ENCODE measurements around the gene CLIC5.

Gene CLIC5

DNA sequence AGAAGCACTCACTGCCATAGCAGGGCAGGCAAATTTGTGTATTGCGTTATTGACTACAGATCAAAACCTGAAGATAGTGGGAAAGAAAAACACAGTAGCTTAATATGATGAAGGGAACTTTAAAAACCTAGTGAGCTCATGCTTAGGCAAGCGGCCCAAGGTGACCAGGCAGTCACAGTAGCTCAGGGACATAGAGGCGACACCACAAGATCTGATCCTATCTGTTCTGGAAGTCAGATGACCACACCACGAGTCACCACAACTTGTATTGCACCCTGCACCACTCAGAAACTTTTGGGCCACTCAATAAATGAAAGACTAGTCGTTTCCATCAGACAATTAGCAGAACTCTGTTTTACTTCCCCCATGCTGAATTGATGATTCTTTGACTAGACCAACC is 4.9 kb downstream of the CLIC5 start:
- Histone ChIP-seq H3K4me1 (ENCODE audit: control insufficient read depth, insufficient read depth, low read length) (no peaks in the 10 kb centered on the region), H3K27ac (ENCODE audit: low read depth, low read length) (no peak overlapping the region), H3K9ac (ENCODE audit: low read length) (no peak overlapping the region), H3K36me3 (ENCODE audit: control insufficient read depth, insufficient read depth, low read length) (no peaks in the 10 kb centered on the region), H3K4me3 (ENCODE audit: low read length) (no peak overlapping the region), H3K27me3 (ENCODE audit: control insufficient read depth, insufficient read depth, low read length) (no peaks in the 10 kb centered on the region)

DNA sequence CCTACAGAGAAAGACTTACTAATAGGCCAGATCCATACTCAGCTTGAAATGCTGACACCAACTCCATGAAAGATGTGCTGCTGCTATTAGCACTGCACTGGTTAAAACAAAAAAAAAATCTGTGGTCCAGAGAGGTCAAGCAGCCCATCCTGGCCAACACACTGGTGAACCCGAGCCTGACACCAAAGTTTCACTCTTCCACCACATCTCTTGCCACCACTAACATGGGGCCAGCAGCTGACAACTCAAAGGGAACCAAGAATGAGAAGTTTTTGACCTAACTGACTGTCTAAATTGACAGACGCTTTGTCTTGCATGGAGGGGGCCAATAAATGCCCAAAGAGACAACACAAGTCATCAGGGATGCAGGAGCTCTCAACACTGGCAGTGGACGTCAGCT is 5.4 kb downstream of the CLIC5 start:
- no peak overlapping the region for H3K4me3 ChIP-seq (ENCODE audit: low read length)
- H3K9ac ChIP-seq (ENCODE audit: low read length) = no peak overlapping the region
- H3K27me3 ChIP-seq (ENCODE audit: control insufficient read depth, insufficient read depth, low read length) = no peaks in the 10 kb centered on the region
- H3K36me3 ChIP-seq (ENCODE audit: control insufficient read depth, insufficient read depth, low read length) = no peaks in the 10 kb centered on the region
- no peak overlapping the region for H3K27ac ChIP-seq (ENCODE audit: low read depth, low read length)
- H3K4me1 ChIP-seq (ENCODE audit: control insufficient read depth, insufficient read depth, low read length) = no peaks in the 10 kb centered on the region

DNA sequence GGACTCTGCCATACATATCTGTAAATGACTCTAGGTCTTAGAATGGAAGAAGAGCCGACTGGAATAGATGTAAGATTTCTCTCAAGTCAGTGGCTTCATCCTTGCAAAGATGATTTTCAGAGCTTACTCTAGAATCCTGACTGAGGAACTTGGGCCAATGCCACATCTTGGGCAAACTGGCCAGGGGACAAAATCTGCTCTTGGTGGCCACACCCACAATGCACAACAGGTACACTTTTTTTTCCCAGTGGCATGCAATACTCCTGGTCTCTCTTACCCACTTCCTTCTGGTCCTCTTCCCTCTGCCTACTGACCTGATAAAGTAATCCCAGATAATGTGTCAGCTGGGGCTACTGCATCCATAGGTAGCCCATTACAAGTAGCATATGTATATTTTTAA is 13.4 kb downstream of the CLIC5 start:
- Histone ChIP-seq H3K27me3 (ENCODE audit: control insufficient read depth, insufficient read depth, low read length) (no peaks in the 10 kb centered on the region), H3K4me1 (ENCODE audit: control insufficient read depth, insufficient read depth, low read length) (no peaks in the 10 kb centered on the region), H3K9ac (ENCODE audit: low read length) (no peak overlapping the region), H3K36me3 (ENCODE audit: control insufficient read depth, insufficient read depth, low read length) (no peaks in the 10 kb centered on the region), H3K4me3 (ENCODE audit: low read length) (no peak overlapping the region), H3K27ac (ENCODE audit: low read depth, low read length) (no peak overlapping the region)

DNA sequence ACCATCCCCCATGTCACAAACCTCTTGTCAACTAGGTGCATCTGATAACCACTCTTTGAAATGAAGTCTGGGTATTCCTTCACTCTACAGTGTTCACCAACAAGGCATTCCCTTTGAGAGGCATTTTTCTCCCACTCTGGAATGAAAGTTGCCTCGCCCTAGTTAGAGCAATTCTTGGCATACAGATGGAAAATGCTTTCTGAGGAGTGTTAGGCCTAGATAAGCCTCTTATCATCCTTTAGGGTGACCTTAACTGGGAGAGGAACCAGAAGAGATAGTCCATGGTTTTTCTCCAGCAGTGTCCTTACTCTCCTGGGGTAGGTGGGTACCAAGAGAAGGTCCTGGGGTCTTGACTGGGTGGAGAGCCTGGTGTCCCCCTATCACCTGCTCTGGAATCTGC is 14.8 kb downstream of the CLIC5 start:
- Histone ChIP-seq H3K4me3 (ENCODE audit: low read length) (no peak overlapping the region), H3K9ac (ENCODE audit: low read length) (no peak overlapping the region), H3K36me3 (ENCODE audit: control insufficient read depth, insufficient read depth, low read length) (no peaks in the 10 kb centered on the region), H3K27me3 (ENCODE audit: control insufficient read depth, insufficient read depth, low read length) (no peaks in the 10 kb centered on the region), H3K27ac (ENCODE audit: low read depth, low read length) (no peak overlapping the region), H3K4me1 (ENCODE audit: control insufficient read depth, insufficient read depth, low read length) (no peaks in the 10 kb centered on the region)

DNA sequence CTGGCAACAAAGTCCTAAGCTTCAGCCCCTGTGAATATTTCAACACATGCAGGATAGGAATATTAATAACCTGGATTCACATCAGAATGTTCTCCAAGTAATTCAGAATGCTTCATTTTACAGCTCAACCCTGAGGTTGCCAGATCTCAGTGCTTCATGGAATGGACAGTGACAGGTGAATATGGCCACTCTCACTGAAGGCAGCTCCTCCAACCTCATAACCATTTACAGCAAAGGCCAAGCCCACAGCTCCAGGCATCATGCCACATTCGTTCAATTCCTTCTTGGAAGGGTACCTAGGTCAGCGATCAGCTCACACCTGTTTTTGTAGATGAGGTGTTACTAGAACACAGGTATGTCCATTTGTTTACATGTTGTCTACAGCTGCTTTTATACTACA is 17.1 kb downstream of the CLIC5 start:
- Histone ChIP-seq H3K4me3 (ENCODE audit: low read length) (no peak overlapping the region), H3K27ac (ENCODE audit: low read depth, low read length) (no peak overlapping the region), H3K27me3 (ENCODE audit: control insufficient read depth, insufficient read depth, low read length) (no peaks in the 10 kb centered on the region), H3K9ac (ENCODE audit: low read length) (no peak overlapping the region), H3K4me1 (ENCODE audit: control insufficient read depth, insufficient read depth, low read length) (no peaks in the 10 kb centered on the region), H3K36me3 (ENCODE audit: control insufficient read depth, insufficient read depth, low read length) (no peaks in the 10 kb centered on the region)

DNA sequence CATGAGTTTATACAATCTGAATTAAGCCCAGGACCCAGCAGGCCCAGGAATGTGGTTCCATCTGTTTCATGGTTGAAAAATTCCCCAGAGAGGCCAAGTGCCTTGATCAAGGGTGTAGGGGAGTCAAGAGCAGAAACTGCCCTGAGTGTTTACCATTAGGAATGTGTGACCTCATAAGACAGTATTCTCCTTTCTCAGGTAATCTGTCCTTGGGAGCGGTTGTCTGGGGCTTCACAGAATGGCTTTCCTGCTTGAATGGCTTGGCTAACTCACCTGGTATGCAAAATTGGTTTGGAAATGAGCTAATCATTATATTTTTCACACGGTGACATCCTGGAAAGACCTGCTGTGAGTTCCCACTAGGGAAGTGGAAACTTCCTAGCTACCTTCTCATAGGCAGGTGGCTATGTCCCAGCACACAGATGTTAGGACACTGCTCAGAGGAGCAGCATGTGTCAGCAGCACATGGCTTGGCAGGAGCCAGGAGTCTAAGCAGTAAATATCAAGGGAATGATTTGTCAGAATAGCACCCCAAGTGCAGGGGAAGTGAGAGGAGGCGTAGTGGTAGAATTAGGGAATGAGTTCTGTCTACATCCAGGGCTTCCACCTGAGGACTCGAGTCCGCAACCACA is 17.7 kb downstream of the CLIC5 start:
- H3K9ac ChIP-seq (ENCODE audit: low read length) = no peak overlapping the region
- no peaks in the 10 kb centered on the region for H3K27me3 ChIP-seq (ENCODE audit: control insufficient read depth, insufficient read depth, low read length)
- H3K27ac ChIP-seq (ENCODE audit: low read depth, low read length) = no peak overlapping the region
- H3K36me3 ChIP-seq (ENCODE audit: control insufficient read depth, insufficient read depth, low read length) = no peaks in the 10 kb centered on the region
- H3K4me1 ChIP-seq (ENCODE audit: control insufficient read depth, insufficient read depth, low read length) = no peaks in the 10 kb centered on the region
- H3K4me3 ChIP-seq (ENCODE audit: low read length) = no peak overlapping the region

DNA sequence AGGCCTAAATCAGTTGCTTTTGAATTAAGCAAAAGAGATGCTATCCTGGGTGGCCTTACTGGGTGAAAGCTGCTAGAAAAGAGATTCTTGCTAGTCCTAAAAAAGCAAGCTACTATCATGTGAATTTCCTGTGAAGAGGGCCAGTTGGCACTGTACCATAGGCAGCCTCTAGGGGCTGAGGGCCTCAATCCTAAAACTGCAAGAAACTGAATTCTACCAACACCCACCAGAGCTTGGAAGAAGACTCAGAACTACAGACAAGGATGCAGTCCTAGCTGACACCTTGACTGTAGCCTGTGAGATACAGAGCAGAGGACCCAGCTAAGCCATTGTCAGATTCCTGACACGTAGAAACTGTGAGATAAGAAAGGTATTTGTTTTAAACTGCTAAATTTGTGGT is 24.5 kb downstream of the CLIC5 start:
- Histone ChIP-seq H3K36me3 (ENCODE audit: control insufficient read depth, insufficient read depth, low read length) (no peaks in the 10 kb centered on the region), H3K27me3 (ENCODE audit: control insufficient read depth, insufficient read depth, low read length) (no peaks in the 10 kb centered on the region), H3K4me3 (ENCODE audit: low read length) (no peak overlapping the region), H3K27ac (ENCODE audit: low read depth, low read length) (no peak overlapping the region), H3K4me1 (ENCODE audit: control insufficient read depth, insufficient read depth, low read length) (no peaks in the 10 kb centered on the region), H3K9ac (ENCODE audit: low read length) (no peak overlapping the region)

DNA sequence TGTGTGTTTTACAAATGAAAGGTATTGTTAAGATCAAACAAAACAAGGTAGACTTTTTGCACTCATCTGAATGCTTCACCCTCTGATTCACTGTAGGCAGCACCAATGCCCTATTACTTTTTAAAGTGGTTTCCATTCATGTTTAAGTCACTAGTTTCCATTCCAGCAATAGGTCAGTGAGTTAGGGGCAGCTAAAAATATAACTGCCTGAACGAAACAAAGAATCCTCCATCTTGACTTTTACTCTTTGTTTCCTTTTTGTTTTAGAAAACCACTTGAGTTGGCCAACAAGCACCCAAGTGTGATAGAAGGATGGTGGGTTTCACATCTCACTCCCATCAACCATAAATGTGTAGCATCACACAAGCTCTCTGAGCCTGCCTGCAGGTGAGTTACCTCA is 25.5 kb downstream of the CLIC5 start:
- Histone ChIP-seq H3K27ac (ENCODE audit: low read depth, low read length) (no peak overlapping the region), H3K4me3 (ENCODE audit: low read length) (no peak overlapping the region), H3K27me3 (ENCODE audit: control insufficient read depth, insufficient read depth, low read length) (no peaks in the 10 kb centered on the region), H3K9ac (ENCODE audit: low read length) (no peak overlapping the region), H3K36me3 (ENCODE audit: control insufficient read depth, insufficient read depth, low read length) (no peaks in the 10 kb centered on the region), H3K4me1 (ENCODE audit: control insufficient read depth, insufficient read depth, low read length) (no peaks in the 10 kb centered on the region)

DNA sequence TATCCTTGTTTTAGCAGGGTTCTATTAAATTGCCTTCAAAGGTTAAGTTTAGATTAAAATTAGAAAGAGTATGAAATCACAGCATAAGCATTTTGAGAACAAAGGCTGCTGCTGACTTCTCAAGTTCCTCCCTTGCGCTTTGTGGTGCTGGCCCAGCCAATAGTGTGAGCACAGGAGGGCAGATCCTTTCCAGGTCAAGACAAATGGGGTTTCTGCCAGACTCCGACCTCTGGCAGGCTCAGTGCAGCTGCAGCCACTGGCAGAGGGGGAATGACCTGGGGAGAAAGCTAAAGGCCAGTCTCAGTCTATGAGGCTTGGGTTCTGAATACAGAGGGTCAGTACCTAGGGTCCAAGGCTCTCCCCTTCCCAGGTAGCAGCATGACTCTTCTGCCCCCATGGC is 27.0 kb downstream of the CLIC5 start:
- H3K27ac ChIP-seq (ENCODE audit: low read depth, low read length) = no peak overlapping the region
- no peaks in the 10 kb centered on the region for H3K4me1 ChIP-seq (ENCODE audit: control insufficient read depth, insufficient read depth, low read length)
- no peak overlapping the region for H3K9ac ChIP-seq (ENCODE audit: low read length)
- no peaks in the 10 kb centered on the region for H3K36me3 ChIP-seq (ENCODE audit: control insufficient read depth, insufficient read depth, low read length)
- H3K27me3 ChIP-seq (ENCODE audit: control insufficient read depth, insufficient read depth, low read length) = no peaks in the 10 kb centered on the region
- no peak overlapping the region for H3K4me3 ChIP-seq (ENCODE audit: low read length)

DNA sequence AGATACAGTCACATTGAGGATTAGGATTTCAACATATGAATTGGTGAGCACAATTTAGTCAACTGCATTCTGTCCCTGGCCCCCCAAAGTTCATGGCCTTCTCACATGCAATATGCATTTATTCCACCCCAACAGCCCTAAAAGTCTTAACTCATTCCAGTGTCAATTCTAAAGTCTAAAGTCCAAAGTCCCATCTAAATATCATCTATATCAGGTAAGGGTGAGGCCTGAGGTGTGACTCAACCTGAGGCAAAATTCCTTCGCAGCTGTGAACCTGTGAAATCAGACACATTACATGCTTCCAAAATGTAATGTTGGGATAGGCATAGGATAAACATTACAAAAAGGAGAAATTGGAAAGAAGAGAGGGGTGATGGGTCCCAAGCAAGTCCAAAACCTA is 27.8 kb downstream of the CLIC5 start:
- Histone ChIP-seq H3K36me3 (ENCODE audit: control insufficient read depth, insufficient read depth, low read length) (no peaks in the 10 kb centered on the region), H3K4me3 (ENCODE audit: low read length) (no peak overlapping the region), H3K27ac (ENCODE audit: low read depth, low read length) (no peak overlapping the region), H3K4me1 (ENCODE audit: control insufficient read depth, insufficient read depth, low read length) (no peaks in the 10 kb centered on the region), H3K27me3 (ENCODE audit: control insufficient read depth, insufficient read depth, low read length) (no peaks in the 10 kb centered on the region), H3K9ac (ENCODE audit: low read length) (no peak overlapping the region)

DNA sequence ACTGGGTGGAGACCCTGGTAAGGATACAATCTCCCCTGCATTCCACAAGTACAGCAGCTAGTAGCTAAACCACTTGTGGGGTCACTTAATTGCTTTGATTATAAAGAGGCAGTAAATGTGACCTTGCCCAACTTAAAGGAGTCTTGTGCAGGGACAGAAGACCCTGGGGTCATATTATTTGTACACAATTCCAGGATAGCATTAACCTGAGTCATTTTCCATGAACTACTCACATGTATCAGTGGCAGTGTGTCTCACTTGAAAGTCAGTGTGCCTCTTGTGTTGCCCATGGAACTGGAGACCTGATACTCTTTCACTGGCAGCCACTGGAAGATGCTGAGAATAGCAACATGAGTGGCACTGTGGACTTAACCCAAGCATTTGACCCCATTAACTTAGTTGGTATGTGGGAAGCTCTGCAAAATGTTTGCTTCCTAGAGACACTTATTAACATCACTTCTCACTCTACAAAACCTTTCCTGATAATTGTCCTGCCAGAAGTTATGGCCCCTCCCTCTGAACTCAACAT is 28.9 kb downstream of the CLIC5 start:
- no peaks in the 10 kb centered on the region for H3K36me3 ChIP-seq (ENCODE audit: control insufficient read depth, insufficient read depth, low read length)
- H3K4me3 ChIP-seq (ENCODE audit: low read length) = no peak overlapping the region
- no peak overlapping the region for H3K9ac ChIP-seq (ENCODE audit: low read length)
- no peaks in the 10 kb centered on the region for H3K4me1 ChIP-seq (ENCODE audit: control insufficient read depth, insufficient read depth, low read length)
- no peak overlapping the region for H3K27ac ChIP-seq (ENCODE audit: low read depth, low read length)
- no peaks in the 10 kb centered on the region for H3K27me3 ChIP-seq (ENCODE audit: control insufficient read depth, insufficient read depth, low read length)

DNA sequence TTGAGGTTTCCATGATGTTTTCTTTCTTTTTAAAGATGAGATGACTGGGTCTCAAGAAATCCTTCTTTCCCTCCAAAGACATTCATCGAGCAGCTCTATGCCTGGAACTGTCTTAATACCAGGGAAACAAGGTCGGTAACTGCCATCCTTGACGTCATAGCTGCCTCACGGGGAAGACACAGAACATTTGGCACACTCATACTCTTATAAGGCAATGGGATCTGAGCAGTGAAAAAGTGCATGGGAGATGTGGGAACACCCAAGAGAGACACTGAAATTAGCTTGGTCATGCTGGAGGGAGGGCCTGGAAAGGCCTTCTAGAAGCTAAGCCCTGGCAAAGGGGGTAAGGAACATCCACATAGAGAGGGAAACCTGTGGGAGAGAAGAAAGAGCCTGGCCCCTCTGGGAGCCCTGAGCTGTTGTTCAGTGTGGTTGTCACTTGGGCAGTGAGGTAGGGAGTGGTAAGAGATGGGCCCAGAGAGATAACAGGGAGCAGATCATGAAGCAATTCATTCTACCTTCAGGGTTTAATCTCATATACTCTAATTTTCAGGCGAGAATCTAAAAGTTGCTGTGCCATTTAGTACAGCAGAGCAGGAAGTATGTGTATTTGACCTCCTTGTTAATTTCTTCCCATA is 30.8 kb downstream of the CLIC5 start:
- Histone ChIP-seq H3K27ac (ENCODE audit: low read depth, low read length) (no peak overlapping the region), H3K4me3 (ENCODE audit: low read length) (no peak overlapping the region), H3K36me3 (ENCODE audit: control insufficient read depth, insufficient read depth, low read length) (no peaks in the 10 kb centered on the region), H3K27me3 (ENCODE audit: control insufficient read depth, insufficient read depth, low read length) (no peaks in the 10 kb centered on the region), H3K9ac (ENCODE audit: low read length) (no peak overlapping the region), H3K4me1 (ENCODE audit: control insufficient read depth, insufficient read depth, low read length) (no peaks in the 10 kb centered on the region)

DNA sequence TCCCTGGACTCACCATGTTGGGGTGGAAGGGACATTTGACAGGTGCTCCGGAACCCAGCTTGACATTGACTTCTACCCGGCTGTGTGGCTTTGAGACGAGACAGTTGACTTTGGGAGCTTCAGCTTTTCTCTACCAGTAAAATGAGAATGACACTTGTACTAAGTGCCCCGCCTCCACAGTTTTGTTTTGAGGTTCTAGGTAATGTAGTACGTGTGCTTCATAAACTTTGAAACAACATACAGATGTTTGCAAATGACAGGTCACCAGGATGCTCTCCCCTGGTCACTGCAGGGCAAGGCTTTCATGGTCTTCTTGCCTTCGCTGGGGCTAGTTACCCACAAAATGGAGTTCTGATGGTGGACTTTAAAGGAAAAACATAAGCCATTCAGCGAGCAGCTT is 31.3 kb downstream of the CLIC5 start:
- no peaks in the 10 kb centered on the region for H3K27me3 ChIP-seq (ENCODE audit: control insufficient read depth, insufficient read depth, low read length)
- H3K4me1 ChIP-seq (ENCODE audit: control insufficient read depth, insufficient read depth, low read length) = no peaks in the 10 kb centered on the region
- H3K9ac ChIP-seq (ENCODE audit: low read length) = no peak overlapping the region
- no peak overlapping the region for H3K27ac ChIP-seq (ENCODE audit: low read depth, low read length)
- H3K4me3 ChIP-seq (ENCODE audit: low read length) = no peak overlapping the region
- no peaks in the 10 kb centered on the region for H3K36me3 ChIP-seq (ENCODE audit: control insufficient read depth, insufficient read depth, low read length)

Data from rectal smooth muscle tissue (tissue), 1 donor.